K562 treated with DMSO at 1 percent for 48 hours (cell line): Measurements from ENCODE around the gene CPSF4L. TPM values are rescaled to one million over a fixed set of nuclear protein-coding genes. Genes with fewer than 3 reads are reported as not detected.

Experiments
- total RNA-seq: library from RNA; unstranded; fragments of 300-600 nt; gene quantifications from 2 replicates; pipeline ENCODE4 v1.2.3, GENCODE V29; 2022; ENCODE audit warnings: low replicate concordance; ENCODE audit errors: extremely low read depth

The CPSF4L gene, protein sequence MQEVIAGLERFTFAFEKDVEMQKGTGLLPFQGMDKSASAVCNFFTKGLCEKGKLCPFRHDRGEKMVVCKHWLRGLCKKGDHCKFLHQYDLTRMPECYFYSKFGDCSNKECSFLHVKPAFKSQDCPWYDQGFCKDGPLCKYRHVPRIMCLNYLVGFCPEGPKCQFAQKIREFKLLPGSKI
- total RNA-seq: not detected in 2 replicates

DNA sequence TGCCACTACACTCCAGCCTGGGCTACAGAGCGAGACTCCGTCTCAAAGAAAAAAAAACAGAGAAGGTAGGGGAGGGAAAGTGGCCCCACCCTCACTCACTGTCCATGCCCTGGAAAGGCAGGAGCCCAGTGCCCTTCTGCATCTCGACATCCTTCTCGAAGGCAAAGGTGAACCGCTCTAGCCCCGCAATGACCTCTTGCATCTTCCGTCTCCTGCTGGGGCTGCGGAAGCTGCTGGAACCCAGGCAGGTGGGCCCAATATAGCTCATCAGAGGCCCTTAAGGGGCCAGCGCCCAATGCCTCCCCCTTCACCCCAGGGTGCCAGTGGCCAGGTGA lies at the start of gene CPSF4L:
TSS of gene CPSF4L (minus strand) at position 264 of the 335 bp plus-strand sequence. CDS start at position 202, 62 bp downstream.

Other genes with a start within 250 kb of the CPSF4L start
- gene SLC39A11, start 169.2 kb downstream of the CPSF4L start, total RNA-seq: not detected in 2 replicates
- not detected in 2 replicates for gene SSTR2, start 96.9 kb downstream of the CPSF4L start, total RNA-seq
- gene COG1, start 68.8 kb downstream of the CPSF4L start, total RNA-seq: not detected in 2 replicates
- not detected in 2 replicates for gene CDC42EP4, start 50.1 kb upstream of the CPSF4L start, total RNA-seq